Measurements from ENCODE around the gene RNASEH2A.
A peak's percentile ranks its signal among the peaks of the same experiment; 100 is the strongest.
"Not testable (repeated sequence)": the region's sequence is repeated elsewhere in the genome, so short reads cannot be mapped to it uniquely, and the experiment has no call there.

RNASEH2A gene

DNA sequence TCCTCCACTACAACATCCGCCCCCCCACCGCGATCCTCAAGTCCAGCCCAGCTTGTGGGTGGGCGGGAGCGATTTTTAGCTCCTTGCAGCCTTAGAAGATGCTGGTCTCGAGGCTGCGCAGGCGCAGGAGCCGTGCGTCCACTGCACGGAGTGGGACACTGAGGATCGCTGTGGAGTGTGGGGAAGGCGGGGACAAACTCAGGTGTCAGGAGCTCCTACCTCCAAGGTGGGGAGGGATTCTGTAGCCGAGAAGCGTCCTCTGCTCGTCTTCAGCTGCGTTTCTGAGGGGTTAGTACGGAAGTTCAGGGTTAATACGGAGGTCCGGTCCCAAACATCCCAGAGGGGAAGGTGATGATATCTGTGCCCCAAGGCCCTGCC, 28.2 kb downstream of the RNASEH2A start, which contains the start of gene RTBDN:
Gene RTBDN (minus strand): TSS at position 14 of the 378 bp plus-strand sequence. CDS start 4,600 bp downstream, outside the sequence.
- no peak for DNase-seq

DNA sequence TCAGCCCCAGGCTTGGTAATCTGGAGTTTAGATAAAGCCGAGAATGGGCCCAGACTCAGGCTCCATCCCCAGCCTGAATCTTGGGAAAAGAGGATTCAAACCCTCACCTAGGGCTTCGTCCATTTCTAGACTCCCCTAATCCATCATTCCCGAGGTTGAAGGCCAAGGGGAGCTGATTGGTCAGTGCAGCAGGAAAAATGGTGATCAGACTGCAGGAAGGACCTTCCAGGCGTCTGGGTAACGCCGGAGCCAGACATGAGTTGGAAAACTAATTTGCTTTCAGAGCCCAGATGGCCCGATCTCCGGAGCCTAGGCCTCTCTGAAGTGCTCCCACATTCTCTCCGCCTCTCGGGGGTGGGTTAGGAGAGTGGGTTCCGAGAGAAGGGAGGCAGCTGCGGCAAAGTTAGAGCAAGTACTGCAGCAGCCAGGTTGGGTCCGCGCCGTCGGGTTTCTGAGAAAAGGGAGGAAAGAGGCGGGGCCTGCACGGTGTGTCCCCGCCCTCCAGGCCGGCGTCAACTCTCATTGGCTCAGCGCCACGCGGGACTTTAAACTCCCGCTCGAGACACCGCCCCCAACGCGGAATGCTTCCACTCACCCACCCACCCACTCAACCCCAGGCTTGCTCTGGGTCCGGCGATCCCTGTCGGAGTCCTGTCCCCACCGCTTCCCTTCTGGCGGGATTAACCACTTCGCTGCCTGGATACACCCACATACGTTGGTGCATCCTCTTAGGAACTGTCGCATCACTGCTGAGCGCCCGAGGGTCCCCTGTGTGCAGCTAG, 28.8 kb downstream of the RNASEH2A start:
- no peak for DNase-seq

DNA sequence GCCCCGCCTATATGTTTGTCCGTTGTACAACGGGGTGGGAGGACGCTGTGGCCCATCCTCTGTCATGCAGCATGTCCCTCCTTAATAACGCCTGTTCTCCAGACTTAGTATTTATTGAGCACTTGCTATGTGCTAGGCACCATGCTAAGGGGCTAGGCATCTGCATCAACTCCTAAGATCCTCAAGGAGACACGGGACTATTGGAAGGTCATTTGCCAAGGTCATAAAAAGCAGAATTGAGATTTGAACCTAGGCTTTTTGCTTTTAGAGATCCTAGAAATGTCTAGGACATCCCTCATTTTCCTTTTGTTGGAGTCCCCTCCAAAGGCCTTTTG, 30.1 kb downstream of the RNASEH2A start:
- DNase-seq: no peak

DNA sequence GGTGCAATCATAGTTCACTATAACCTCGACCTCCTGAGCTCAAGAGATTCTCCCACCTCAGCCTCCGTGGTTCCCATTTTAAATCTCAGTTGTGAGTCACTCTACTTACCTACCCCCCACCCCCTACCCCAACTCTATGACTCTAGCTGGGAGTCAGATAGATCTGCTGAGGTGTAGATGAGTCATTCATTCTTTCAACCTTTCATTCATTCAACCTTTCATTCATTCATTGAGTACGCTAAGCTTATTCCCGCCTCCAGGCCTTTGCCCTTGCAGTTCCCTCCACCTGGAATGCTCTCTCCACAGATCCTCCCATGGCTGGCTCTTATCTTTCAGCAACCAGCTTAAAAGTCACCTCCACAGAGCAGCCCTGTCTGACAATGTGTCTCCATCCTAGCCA, 30.8 kb downstream of the RNASEH2A start:
- no peak for DNase-seq

DNA sequence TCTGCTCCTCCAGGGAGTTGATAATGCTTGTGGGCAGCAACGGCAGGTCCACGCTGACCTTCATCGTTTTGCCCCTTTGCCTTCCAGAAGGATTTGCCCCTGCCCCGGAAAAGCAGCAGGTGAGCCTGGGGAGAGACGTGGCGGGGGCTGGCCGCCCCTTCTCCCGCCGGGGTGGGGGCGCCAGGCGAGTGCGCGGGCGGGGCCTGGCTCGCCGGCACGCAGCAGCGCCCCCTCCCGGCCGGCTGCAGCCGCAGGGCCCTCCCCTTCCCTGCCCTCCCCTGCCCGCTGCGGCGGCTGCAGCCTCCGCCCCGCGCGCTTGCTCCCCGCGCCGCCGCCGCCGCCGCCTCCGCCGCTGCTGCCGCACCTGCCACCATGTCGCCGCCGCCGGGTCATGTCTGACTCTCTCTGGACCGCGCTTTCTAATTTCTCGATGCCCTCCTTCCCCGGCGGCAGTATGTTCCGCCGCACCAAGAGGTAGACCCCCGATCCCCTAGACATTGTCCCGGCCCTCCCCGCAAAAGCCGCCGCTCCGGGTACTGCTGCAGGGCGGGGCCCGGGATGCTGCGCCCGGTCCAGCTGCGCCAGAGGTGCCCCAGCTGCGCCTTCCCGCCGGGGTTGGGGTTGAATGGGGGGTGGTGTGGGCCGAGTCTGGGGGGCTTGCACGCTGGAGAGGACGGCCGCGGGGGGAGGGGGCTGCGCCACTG, 31.9 kb downstream of the RNASEH2A start, which contains the start of gene MAST1:
Gene MAST1 (plus strand): TSS at position 334 of the 704 bp plus-strand sequence. CDS start 58 bp downstream, at position 392.
- peak; percentile 51 to 58 for DNase-seq

DNA sequence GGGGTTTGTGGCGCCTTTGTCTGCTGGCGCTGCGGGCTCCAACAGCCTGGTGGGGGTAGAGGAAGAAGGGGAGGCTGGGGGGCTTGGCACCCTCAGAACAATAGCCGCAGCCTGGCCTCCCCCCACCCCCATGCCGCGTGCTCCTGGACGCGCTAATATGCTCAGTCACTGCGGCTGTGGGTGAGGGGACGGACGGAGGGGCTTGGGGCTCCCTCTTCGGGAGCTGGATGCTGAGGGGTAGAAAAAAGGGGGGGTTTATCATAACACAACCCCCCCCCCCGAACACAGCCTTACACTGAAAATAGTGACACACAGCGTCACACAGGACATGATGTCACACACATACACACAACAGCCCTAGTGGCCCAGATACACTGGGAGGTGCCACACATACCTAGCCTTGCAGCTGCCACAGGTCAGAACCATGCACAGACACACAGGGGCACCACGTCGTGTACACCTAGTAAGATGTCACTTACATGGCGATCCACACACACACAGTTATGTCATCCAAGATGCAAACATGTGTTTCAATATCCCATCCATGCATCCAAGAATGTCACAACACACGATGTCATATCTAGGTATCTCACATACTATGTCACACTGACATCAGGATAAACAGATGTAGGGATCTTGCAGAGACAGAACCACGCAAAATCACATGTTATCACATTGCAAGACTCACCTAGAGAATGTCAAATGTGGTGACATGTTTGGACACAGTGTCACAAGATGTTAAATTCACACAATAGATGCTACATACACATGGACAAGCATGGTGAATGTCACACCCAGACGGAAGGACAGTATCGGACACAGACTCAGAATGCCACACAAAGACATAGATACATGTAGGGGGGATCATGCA, 32.7 kb downstream of the RNASEH2A start:
- DNase-seq: peak in 1 of 2 experiments; percentile 12

DNA sequence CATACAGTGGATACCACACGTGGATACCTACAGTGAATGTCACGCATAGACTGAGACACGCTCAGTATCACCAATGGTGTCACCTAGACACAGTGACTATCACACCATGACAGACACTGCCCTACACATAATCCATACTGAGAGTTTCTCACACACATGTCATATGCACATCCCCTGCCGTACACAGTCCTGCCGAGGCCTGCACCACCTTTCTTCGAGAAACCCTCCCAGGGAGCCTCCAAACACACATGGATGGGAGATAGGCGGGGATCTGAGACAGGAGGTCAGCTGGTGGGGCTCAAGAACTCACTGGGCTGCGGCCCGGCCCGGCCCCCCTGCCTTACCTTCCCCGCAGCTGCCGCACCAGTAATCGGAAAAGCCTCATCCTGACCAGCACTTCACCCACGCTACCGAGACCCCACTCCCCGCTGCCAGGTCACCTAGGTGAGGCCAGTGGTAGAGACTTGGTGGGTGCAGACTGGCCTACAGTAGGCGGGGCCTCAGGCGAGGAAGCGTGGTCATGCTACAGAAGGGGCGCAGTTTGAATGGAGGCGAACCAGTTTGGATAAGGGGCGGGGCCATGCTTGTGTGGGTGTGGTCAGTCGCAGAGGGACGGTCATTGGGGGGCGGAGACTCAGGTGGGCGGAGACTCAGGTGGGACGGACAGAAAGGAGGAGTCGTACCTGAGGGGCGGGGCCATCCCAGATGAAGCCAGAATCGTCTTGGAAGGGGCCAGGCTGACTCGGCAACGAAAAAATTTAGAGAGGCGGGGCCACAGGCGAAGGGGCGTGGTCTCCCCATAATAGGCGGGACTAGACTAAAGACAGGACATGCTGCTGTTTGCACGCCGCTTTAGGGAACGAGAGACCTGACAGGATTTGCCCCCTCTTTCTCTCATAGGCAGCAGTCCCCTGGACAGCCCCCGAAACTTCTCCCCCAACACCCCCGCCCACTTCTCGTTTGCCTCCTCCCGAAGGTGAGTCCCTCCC, 34.0 kb downstream of the RNASEH2A start:
- no peak for DNase-seq

DNA sequence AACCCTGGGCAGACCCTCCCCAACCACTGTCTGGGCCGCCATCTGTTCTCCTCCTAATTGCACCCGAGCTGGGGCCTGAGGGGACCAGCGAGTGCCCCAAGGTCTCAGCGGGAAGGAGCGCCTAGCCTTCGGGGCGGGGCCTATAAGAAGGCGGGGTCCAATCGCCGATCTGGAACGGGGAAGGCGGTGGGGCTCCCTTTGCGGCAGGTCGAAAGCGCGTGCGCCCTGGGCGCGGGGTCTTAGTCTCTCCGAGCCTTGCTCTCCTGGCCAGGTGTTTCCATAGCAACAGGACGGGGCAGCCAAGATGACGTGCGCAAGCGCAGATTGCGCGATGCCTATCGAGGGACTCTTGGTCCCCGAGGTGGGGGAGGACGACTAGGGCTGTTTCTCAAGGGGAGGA, 34.7 kb downstream of the RNASEH2A start:
- no peak for DNase-seq

DNA sequence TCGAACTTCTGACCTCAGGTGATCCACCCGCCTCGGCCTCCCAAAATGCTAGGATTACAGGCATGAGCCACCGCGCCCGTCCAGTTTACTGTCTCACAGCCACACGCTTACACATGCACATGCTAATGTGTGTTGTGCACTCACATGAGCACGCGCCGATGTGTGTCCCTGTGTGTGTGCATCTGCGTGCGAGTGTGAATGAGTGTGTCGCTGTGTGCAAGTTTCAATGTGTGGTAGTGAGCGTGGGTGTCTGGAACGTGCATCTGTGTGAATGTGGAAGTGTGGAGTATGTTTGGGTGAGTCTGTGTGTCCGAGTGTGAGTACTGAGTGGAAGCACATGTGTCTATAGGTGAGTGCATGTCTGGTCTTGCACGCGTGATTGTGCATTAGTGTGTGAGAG, 36.1 kb downstream of the RNASEH2A start:
- DNase-seq: no peak

DNA sequence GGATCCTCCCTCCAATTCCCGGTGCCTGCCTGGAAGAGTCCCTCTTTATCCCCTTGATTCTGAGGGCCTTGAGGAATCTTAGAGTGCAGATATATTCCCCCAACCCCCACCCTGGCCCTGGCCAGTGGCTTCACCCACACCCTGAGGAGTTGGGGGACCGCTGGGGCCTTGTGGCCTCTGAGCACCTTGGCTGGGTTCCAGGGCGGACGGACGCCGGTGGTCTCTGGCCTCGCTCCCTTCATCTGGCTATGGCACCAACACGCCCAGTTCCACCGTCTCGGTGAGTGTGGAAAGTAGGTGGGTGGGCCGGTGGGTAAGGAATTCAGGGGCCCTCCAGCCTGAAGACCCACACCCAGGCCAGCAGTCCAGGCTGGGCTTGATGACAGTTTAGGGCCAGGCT, 36.9 kb downstream of the RNASEH2A start:
- no peak for DNase-seq

DNA sequence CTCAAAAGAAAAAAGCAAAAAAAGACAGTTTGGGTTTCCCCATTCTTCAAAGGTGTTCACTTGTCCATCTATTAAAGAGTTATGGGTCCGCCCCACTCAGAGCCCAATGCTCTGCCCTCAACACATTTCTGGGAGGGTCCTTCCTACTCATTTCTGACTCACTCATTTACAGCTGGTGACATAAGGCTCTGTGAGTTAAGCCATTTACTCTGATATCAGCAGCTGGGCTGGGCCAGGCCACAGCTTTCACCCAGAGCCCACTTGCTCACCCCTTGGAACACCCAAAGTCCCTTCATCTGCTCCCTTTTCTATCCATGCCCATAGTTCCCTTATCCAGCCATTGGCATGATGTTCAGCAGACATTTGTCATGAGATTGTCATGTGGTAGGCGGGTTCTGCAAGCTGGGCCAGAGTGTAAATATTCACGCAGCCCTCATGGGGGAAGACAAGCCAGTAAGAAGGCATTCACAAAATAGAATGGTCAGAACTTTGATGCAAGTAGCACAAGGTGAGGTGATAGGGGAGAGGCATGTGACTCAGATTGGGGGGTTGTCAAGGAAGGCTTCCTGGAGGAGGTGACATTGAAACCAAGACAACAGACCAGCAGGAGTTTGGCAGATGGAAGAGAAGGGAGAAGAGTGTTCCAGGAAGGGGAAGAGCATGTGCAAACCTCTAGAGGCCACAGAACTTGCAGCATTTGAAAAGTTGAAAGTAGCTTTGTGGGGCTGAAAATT, 37.8 kb downstream of the RNASEH2A start:
- DNase-seq: no peak

DNA sequence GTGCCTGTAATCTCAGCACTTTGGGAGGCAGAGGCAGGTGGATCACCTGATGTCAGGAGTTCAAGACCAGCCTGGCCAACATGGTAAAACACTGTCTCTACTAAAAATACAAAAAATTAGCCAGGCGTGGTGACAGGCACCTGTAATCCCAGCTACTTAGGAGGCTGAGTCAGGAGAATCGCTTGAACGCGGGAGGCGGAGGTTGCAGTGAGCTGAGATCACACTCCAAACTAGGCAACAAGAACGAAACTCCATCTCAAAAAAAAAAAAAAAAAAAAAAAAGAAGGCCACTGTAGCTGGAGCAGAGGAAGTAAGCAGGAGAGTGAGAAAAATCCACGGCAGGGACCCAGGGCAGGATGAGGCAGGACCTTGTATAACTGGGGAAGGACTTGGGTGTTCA, 40.2 kb downstream of the RNASEH2A start:
- DNase-seq: not testable (repeated sequence)

DNA sequence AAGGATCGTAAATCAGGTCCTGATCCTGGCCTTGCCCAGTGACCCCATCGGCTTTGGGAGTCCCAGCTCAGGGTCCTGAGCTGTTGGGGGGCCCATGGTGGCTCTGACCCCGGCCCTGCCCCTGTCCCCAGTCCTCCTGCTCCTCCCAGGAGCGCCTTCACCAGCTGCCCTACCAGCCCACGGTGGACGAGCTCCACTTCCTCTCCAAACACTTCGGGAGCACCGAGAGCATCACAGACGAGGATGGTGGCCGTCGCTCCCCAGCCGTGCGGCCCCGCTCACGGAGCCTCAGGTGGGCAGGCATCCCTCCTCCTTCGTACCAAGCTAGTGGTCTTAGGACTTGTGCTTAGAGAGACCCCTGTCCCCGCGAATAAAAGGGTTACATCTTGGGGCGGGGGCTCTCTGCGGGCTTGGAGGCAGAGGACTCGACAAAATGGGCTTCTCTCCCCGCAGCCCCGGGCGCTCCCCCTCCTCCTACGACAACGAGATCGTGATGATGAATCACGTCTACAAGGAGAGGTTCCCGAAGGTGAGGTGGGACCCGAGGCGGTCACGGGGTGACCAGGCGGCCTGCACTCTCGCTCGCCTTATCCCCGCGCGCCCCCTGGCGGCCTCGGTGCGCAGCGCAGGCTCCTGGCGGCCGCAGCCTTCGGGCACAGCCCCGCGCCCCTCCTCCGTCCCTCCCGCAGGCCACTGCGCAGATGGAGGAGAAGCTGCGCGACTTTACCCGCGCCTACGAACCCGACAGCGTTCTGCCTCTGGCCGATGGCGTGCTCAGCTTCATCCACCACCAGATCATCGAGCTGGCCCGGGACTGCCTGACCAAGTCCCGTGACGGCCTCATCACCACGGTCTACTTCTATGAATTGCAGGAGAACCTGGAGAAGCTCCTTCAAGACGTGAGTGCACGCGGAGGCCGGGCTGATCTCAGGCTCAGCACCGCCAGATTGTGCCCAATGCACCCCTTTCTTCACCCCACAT, 41.1 kb downstream of the RNASEH2A start:
- DNase-seq: peak; percentile 9 to 42

DNA sequence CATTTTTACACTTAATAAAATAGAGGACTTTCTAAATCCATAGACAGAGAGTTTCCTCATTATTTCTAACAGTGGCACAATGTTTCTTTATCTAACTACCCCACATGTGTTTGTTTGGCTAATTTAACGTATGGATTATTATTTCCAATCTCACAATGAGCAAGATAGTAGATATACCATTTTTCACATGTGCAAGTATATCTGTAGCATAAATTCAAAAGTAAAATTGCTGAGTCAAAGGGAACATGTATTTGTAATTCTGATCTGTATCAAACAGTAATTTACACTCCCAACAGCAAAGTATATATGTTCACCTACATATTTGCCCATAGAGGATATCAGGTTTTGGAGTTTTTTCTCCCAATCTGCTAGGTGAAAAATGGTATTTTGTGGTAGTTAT, 50.3 kb downstream of the RNASEH2A start:
- DNase-seq: no peak

DNA sequence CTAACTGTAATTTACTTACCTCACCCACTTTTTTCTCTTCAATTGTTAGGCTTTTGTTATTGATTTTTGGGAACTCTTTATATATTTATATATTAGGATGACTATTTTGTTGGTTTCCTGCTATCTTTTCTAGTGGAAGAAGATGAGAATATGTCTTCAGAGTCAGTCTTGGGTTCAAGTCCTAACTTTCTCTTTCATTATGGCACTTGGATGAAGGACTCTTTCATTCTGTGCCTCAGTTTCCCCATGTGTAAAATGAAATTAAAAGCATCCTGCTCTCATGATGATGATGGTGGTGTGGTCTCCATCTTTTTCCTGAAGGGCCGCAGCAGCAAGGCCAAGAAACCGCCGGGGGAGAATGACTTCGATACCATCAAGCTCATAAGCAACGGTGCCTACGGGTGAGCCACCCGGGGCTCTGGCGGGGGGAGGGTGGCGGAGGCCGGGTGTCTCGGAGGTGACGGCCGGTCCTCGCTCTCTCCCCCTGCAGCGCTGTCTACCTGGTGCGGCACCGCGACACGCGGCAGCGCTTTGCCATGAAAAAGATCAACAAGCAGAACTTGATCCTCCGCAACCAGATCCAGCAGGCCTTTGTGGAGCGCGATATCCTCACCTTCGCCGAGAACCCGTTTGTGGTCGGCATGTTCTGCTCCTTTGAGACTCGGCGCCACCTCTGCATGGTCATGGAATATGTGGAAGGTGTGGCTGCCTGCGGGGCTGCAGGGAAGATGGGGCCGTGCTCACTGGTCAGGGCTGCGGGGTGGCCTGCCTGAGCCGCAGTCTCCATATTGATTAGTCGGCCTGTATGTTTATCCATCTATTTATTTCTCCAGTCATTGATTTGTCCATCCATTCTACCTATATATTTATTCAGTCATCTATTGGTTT, 51.9 kb downstream of the RNASEH2A start:
- DNase-seq: no peak

DNA sequence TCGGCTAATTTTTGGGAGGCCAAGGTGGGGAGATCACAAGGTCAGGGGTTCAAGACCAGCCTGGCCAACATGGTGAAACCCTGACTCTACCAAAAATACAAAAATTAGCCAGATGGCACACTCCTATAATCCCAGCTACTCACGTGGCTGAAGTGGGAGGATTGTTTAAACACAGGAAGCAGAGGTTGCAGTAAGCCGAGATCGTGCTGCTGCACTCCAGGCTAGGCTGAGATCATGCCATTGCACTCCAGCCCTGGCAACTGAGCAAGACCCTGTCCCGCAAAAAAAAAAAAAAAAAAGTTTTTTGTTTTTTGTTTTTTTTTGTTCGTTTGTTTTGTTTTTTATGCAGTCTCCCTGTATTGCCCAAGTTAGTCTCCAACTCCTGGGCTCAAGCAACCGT, 53.2 kb downstream of the RNASEH2A start:
- no peak for DNase-seq

All from AML-193 (cell line).